ENCODE results near the gene SLC5A1. TPM values are rescaled to one million over a fixed set of nuclear protein-coding genes. Genes with fewer than 3 reads are reported as not detected.
A peak's percentile ranks its signal among the peaks of the same experiment; 100 is the strongest.

SLC5A1 gene
- total RNA-seq, 1 donor = not detected

GRCh38 chr22:32076761-32077084 is 33.7 kb downstream of the SLC5A1 start:
- no peak overlapping the region for H3K4me3 ChIP-seq (ENCODE audit: insufficient read depth, low read length)
- peaks cover 30% of the 10 kb centered on the region for H3K27me3 ChIP-seq (ENCODE audit: insufficient read depth, low read length)
- H3K27ac ChIP-seq (ENCODE audit: low read depth, low read length) = no peak overlapping the region
- DNase-seq (ENCODE audit: insufficient read length, low spot score, missing footprints) = no peak
- no peaks in the 10 kb centered on the region for H3K9me3 ChIP-seq (ENCODE audit: low read depth, low read length)
- TF ChIP-seq CTCF (IDR thresholded peaks at IDR 0.05; ENCODE audit: extremely low read depth, low read depth, low read length) = no peak
- no peaks in the 10 kb centered on the region for H3K79me2 ChIP-seq (ENCODE audit: insufficient read depth, low read length)
- H2AFZ ChIP-seq (ENCODE audit: low read length) = no peak overlapping the region
- no peaks in the 10 kb centered on the region for H3K36me3 ChIP-seq (ENCODE audit: insufficient read depth, low read length)
- no peak overlapping the region for H3K4me2 ChIP-seq (ENCODE audit: insufficient read depth, low read length)
- peaks cover 4% of the 10 kb centered on the region for H3K4me1 ChIP-seq (ENCODE audit: insufficient read depth, low read length)
- H4K20me1 ChIP-seq (ENCODE audit: insufficient read depth, low read length) = no peaks in the 10 kb centered on the region

GRCh38 chr22:32077151-32077550 is 34.1 kb downstream of the SLC5A1 start:
- no peak for TF ChIP-seq CTCF (IDR thresholded peaks at IDR 0.05; ENCODE audit: extremely low read depth, low read depth, low read length)
- no peak overlapping the region for H3K4me2 ChIP-seq (ENCODE audit: insufficient read depth, low read length)

GRCh38 chr22:32079130-32080089 is 36.3 kb downstream of the SLC5A1 start:
- Histone ChIP-seq H3K27ac (ENCODE audit: low read depth, low read length) (no peak overlapping the region), H2AFZ (ENCODE audit: low read length) (no peak overlapping the region), H3K4me3 (ENCODE audit: insufficient read depth, low read length) (no peak overlapping the region), H3K36me3 (ENCODE audit: insufficient read depth, low read length) (no peaks in the 10 kb centered on the region), H3K27me3 (ENCODE audit: insufficient read depth, low read length) (peaks cover 20% of the 10 kb centered on the region), H4K20me1 (ENCODE audit: insufficient read depth, low read length) (no peaks in the 10 kb centered on the region), H3K4me1 (ENCODE audit: insufficient read depth, low read length) (peaks cover 4% of the 10 kb centered on the region), H3K79me2 (ENCODE audit: insufficient read depth, low read length) (no peaks in the 10 kb centered on the region), H3K9me3 (ENCODE audit: low read depth, low read length) (no peaks in the 10 kb centered on the region), H3K4me2 (ENCODE audit: insufficient read depth, low read length) (no peak overlapping the region)
- no peak for TF ChIP-seq CTCF (IDR thresholded peaks at IDR 0.05; ENCODE audit: extremely low read depth, low read depth, low read length)
- peak; percentile 88 for DNase-seq (ENCODE audit: insufficient read length, low spot score, missing footprints)

More at GRCh38 chr22:32077151-32077550, 34.1 kb downstream of the SLC5A1 start:
- Histone ChIP-seq H3K27ac (ENCODE audit: low read depth, low read length) (no peak overlapping the region), H2AFZ (ENCODE audit: low read length) (no peak overlapping the region), H3K79me2 (ENCODE audit: insufficient read depth, low read length) (no peaks in the 10 kb centered on the region), H3K9me3 (ENCODE audit: low read depth, low read length) (no peaks in the 10 kb centered on the region), H4K20me1 (ENCODE audit: insufficient read depth, low read length) (no peaks in the 10 kb centered on the region), H3K4me3 (ENCODE audit: insufficient read depth, low read length) (no peak overlapping the region), H3K36me3 (ENCODE audit: insufficient read depth, low read length) (no peaks in the 10 kb centered on the region), H3K4me1 (ENCODE audit: insufficient read depth, low read length) (peaks cover 4% of the 10 kb centered on the region), H3K27me3 (ENCODE audit: insufficient read depth, low read length) (peaks cover 26% of the 10 kb centered on the region)
- no peak for DNase-seq (ENCODE audit: insufficient read length, low spot score, missing footprints)

- Histone ChIP-seq H3K36me3 (ENCODE audit: insufficient read depth, low read length) (no peaks in the 10 kb centered on the region), H3K9me3 (ENCODE audit: low read depth, low read length) (no peaks in the 10 kb centered on the region), H2AFZ (ENCODE audit: low read length) (no peak overlapping the region), H4K20me1 (ENCODE audit: insufficient read depth, low read length) (no peaks in the 10 kb centered on the region), H3K27ac (ENCODE audit: low read depth, low read length) (no peak overlapping the region), H3K4me3 (ENCODE audit: insufficient read depth, low read length) (no peak overlapping the region), H3K4me2 (ENCODE audit: insufficient read depth, low read length) (no peak overlapping the region), H3K27me3 (ENCODE audit: insufficient read depth, low read length) (peaks cover 10% of the 10 kb centered on the region), H3K4me1 (ENCODE audit: insufficient read depth, low read length) (peaks cover 4% of the 10 kb centered on the region), H3K79me2 (ENCODE audit: insufficient read depth, low read length) (no peaks in the 10 kb centered on the region)
- peak; percentile 74 for TF ChIP-seq CTCF (IDR thresholded peaks at IDR 0.05; ENCODE audit: extremely low read depth, low read depth, low read length)
- peak; percentile 73 for DNase-seq (ENCODE audit: insufficient read length, low spot score, missing footprints)
Observed at GRCh38 chr22:32080904-32081303, 37.8 kb downstream of the SLC5A1 start.
